ENCODE measurements around the gene PRR11.
"Not testable (repeated sequence)": the region's sequence is repeated elsewhere in the genome, so short reads cannot be mapped to it uniquely, and the experiment has no call there.

Gene PRR11

GRCh38 chr17:59129814-59130213 is 25.7 kb upstream of the PRR11 start:
- no peak overlapping the region for H3K27ac ChIP-seq
- DNase-seq (ENCODE audit: low spot score): no peak
- CTCF ChIA-PET: no interaction called here
- POLR2A ChIA-PET (ENCODE audit: low non-redundant PET): no interaction called here
- no peak for TF ChIP-seq CTCF (conservative IDR thresholded peaks at IDR 0.05; ENCODE audit: low read depth)

- ChIA-PET CTCF (interaction anchor here (0.6 kb wide), 1 partner anchor 58 kb away, joined by 6 read pairs; no protein-coding TSS in a partner anchor), POLR2A (ENCODE audit: low non-redundant PET) (no interaction called here)
- H3K27ac ChIP-seq: no peak overlapping the region
- no peak for TF ChIP-seq CTCF (conservative IDR thresholded peaks at IDR 0.05; ENCODE audit: low read depth)
- DNase-seq (ENCODE audit: low spot score): no peak
Measured at GRCh38 chr17:59131131-59131530, 24.4 kb upstream of the PRR11 start.

GRCh38 chr17:59138339-59138738 is 17.2 kb upstream of the PRR11 start:
- DNase-seq (ENCODE audit: low spot score); POLR2A ChIA-PET (ENCODE audit: low non-redundant PET); CTCF ChIA-PET: not testable (repeated sequence)
- H3K27ac ChIP-seq: peak overlapping the region; percentile 60

GRCh38 chr17:59139939-59140338 is 15.6 kb upstream of the PRR11 start:
- POLR2A ChIA-PET (ENCODE audit: low non-redundant PET): no interaction called here
- no peak for TF ChIP-seq CTCF (conservative IDR thresholded peaks at IDR 0.05; ENCODE audit: low read depth)
- H3K27ac ChIP-seq: peak overlapping the region; percentile 88
- CTCF ChIA-PET: no interaction called here
- peak; percentile 45 for DNase-seq (ENCODE audit: low spot score)

- POLR2A ChIA-PET (ENCODE audit: low non-redundant PET): no interaction called here
Measured at GRCh38 chr17:59141860-59142259, 13.7 kb upstream of the PRR11 start.

GRCh38 chr17:59145571-59146096 is 9.9 kb upstream of the PRR11 start:
- no peak for DNase-seq (ENCODE audit: low spot score)
- TF ChIP-seq CTCF (conservative IDR thresholded peaks at IDR 0.05; ENCODE audit: low read depth): no peak
- CTCF ChIA-PET: interaction anchor here (0.5 kb wide), 1 partner anchor 9 kb away, joined by 3 read pairs; no protein-coding TSS in a partner anchor
- POLR2A ChIA-PET (ENCODE audit: low non-redundant PET): interaction anchor here (0.7 kb wide), 1 partner anchor 8 kb away, joined by 3 read pairs; no protein-coding TSS in a partner anchor
- no peak overlapping the region for H3K27ac ChIP-seq

More at GRCh38 chr17:59141860-59142259, 13.7 kb upstream of the PRR11 start:
- CTCF ChIA-PET: interaction anchor here (0.6 kb wide), 1 partner anchor 925 kb away, joined by 4 read pairs; no protein-coding TSS in a partner anchor
- H3K27ac ChIP-seq: peak overlapping the region; percentile 52
- DNase-seq (ENCODE audit: low spot score): no peak
- TF ChIP-seq CTCF (conservative IDR thresholded peaks at IDR 0.05; ENCODE audit: low read depth): no peak

- no peak overlapping the region for H3K27ac ChIP-seq
- ChIA-PET CTCF (interaction anchor here (1.0 kb wide), 1 partner anchor 17 kb away, joined by 3 read pairs; no protein-coding TSS in a partner anchor), POLR2A (ENCODE audit: low non-redundant PET) (no interaction called here)
- TF ChIP-seq CTCF (conservative IDR thresholded peaks at IDR 0.05; ENCODE audit: low read depth): no peak
- DNase-seq (ENCODE audit: low spot score): no peak
Measured at GRCh38 chr17:59149051-59149450, 6.5 kb upstream of the PRR11 start.
